T-helper 2 cell treated with Interferon-gamma antibody and Interleukin-4, amounts not matched to agents 100 ng/mL and 5 ng/mL, for 36 hours (primary cell): Measurements from ENCODE around the gene TRIM58. TPM values are rescaled to one million over a fixed set of nuclear protein-coding genes. Genes with fewer than 3 reads are reported as not detected.

Experiments used
- intact Hi-C: fragments of 100-400 bp; cut with micrococcal nuclease; formaldehyde crosslinking; loops from one replicate; pipeline ENCODE4 v1.15.1; 2023
- total RNA-seq: library from RNA; stranded (reverse); gene quantifications from 2 replicates; pipeline ENCODE4 v1.2.3, GENCODE V29; 2022

TRIM58 gene
- total RNA-seq, 1 donor from 2014 or later = 2.6 TPM

DNA sequence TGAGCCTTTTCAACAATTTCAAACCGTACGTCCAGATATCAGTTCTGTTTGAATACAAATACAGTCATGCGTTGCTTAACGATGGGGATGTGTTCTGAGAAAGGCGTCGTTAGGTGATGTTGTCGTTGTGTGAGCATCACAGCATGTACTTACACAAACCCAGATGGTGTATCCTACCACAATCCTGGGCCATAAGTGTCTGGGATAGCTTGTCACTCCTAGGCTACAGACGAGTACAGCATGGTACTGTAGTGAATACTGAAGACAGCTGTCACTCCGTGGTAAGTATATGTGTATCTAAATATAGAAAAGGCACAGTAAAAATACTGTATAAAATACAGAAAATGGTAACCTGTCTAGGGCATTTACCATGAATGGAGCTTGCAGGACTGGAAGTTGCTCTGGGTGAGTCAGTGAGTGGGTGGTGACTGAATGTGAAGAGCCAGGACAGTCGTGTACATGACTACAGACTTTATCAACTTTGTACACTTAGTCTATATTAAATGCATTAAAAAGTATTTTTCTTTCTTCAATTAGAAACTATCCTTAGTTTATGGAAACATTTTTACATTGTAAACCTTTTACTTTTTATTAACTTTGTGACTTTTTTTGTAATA lies 27.9 kb downstream of the TRIM58 start:
- intact Hi-C loops = no loop called here

GRCh38 chr1:247895163-247895637 lies 38.2 kb downstream of the TRIM58 start, which contains the start of gene OR2W3:
OR2W3 (plus strand) TSS chr1:247895587; CDS start chr1:247895587, 0 bp downstream.
- intact Hi-C loops = no loop called here

DNA sequence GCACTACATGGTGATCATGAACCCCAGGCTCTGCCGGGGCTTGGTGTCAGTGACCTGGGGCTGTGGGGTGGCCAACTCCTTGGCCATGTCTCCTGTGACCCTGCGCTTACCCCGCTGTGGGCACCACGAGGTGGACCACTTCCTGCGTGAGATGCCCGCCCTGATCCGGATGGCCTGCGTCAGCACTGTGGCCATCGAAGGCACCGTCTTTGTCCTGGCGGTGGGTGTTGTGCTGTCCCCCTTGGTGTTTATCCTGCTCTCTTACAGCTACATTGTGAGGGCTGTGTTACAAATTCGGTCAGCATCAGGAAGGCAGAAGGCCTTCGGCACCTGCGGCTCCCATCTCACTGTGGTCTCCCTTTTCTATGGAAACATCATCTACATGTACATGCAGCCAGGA lies 39.0 kb downstream of the TRIM58 start:
- intact Hi-C loops = no loop called here

DNA sequence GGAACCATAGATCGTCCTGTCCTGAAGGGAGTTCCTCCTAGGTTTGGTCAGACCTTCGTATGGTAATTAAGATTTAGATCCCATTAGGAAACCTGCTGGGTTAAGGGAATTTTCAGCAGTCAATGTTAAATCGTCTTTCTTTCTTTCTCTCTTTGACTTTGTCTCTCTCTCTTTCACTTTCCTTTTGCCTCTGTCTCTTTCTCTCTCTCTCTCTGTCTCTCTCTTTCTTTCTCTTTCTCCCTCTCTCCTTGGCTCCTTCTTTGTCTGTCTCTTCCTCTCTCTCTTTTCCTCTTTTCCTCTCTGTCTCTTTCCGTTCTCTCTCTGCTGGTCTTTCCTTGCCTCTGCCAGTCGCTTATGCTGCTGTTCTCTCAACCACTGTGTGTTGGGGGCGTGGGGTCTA lies 47.1 kb downstream of the TRIM58 start:
- intact Hi-C loops = no loop called here

GRCh38 chr1:247905181-247905580 lies 48.2 kb downstream of the TRIM58 start:
- intact Hi-C loops = no loop called here

DNA sequence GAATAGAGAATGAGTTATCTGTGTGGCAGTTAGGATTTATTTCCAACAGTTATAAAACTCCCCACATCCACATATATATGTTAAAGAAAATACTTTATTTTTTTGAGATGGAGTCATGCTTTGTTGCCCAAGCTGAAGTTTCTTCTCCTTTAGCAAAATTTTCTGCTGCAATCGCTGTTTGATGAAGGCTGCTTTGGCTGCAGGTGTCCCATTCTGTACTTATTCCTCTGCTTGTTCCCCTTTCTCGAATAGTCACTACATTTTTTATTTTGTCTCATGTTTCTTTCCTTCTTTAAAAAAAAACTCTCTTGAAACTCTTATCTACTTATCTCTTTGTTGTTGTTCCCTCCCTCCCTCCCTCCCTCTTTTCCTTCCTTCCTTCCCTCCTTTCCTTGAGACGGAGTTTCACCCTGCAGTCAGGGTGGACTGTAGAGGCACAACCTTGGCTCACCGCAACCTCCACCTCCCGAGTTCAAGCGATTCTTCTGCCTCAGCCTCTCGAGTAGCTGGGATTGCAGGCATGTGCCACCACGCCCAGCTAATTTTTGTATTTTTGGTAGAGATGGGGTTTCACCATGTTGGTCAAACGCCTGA lies 49.0 kb downstream of the TRIM58 start:
- intact Hi-C loops = no loop called here

- intact Hi-C loops = no loop called here
Observed at GRCh38 chr1:247906504-247907047, 49.6 kb downstream of the TRIM58 start.

GRCh38 chr1:247908766-247909165 lies 51.8 kb downstream of the TRIM58 start:
- intact Hi-C loops = no loop called here

DNA sequence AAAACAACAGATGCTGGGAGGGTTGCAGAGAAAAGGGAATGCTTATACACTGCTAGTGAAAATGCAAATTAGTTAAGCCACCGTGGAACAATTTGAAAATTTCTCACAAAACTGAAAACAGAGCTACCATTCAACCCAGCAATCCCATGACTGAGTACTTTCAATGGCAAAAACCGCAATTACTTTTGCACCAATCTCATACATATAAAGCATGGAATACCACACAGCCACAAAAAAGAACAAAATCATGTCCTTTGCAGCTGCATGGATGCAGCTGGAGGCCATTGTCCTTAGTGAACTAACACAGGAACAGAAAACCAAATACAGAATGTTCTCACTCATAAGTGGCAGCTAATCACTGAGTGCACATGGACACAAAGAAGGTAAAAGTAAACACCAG lies 56.8 kb downstream of the TRIM58 start:
- intact Hi-C loops = no loop called here

- intact Hi-C loops = no loop called here
Observed at GRCh38 chr1:247914941-247915662, 58.1 kb downstream of the TRIM58 start.

- intact Hi-C loops = no loop called here
Observed at GRCh38 chr1:247919952-247920351, 63.0 kb downstream of the TRIM58 start, which contains the start of gene OR2T8. OR2T8 (plus strand) TSS chr1:247920252; CDS start chr1:247921018, 766 bp downstream.

DNA sequence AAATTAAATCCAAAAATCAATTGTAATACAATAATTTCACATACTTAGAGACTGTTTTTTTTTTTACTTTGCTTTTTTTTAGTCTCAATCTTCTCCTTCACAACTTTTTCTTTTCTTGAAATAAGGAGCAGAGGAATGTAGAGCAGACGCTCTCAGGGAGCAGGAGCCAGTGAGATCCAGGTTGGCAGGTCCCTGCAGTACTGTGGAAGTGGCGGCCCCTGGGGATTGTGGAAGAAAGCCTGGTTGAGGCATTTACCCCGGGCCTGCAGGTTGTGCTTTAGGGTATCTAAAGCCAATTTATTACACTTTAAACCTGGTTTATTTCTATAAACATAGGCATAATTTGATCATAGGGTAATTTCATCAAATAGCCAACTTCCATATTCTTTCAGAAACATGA lies 67.0 kb downstream of the TRIM58 start:
- intact Hi-C loops = no loop called here

GRCh38 chr1:247924868-247925267 lies 67.9 kb downstream of the TRIM58 start, which contains the start of gene OR2AJ1:
OR2AJ1 (plus strand) TSS chr1:247924889; CDS start chr1:247933769, 8,880 bp downstream.
- intact Hi-C loops = no loop called here

Other genes with a start within 250 kb of the TRIM58 start
- not detected in 2 replicates for gene OR13G1, start 177.4 kb upstream of the TRIM58 start, total RNA-seq
- not detected in 2 replicates for gene OR6F1, start 140.5 kb upstream of the TRIM58 start, total RNA-seq
- not detected in 2 replicates for gene OR14K1, start 118.6 kb upstream of the TRIM58 start, total RNA-seq
- not detected in 2 replicates for gene OR14A2, start 109.0 kb upstream of the TRIM58 start, total RNA-seq
- gene OR1C1, start 96.6 kb upstream of the TRIM58 start, total RNA-seq = not detected in 2 replicates
- not detected in 2 replicates for gene OR14A16, start 33.1 kb upstream of the TRIM58 start, total RNA-seq
- gene OR11L1, start 15.3 kb upstream of the TRIM58 start, total RNA-seq = not detected in 2 replicates
- 0.75 and 0.93 TPM in 2 replicates for gene OR2W3, start 38.4 kb downstream of the TRIM58 start, total RNA-seq
- gene OR2T8, start 63.1 kb downstream of the TRIM58 start, total RNA-seq = not detected in 2 replicates
- not detected in 2 replicates for gene OR2AJ1, start 67.7 kb downstream of the TRIM58 start, total RNA-seq
- gene OR2L8, start 91.7 kb downstream of the TRIM58 start, total RNA-seq = 0.30 TPM in 1 of 2 replicates, not detected in the other
- not detected in 2 replicates for gene OR2AK2, start 108.0 kb downstream of the TRIM58 start, total RNA-seq
- not detected in 2 replicates for gene OR2L5, start 156.5 kb downstream of the TRIM58 start, total RNA-seq
- 0.05 and 0.11 TPM in 2 replicates for gene OR2L2, start 172.9 kb downstream of the TRIM58 start, total RNA-seq
- 0.11 TPM in 1 of 2 replicates, not detected in the other for gene OR2L3, start 189.6 kb downstream of the TRIM58 start, total RNA-seq
- gene OR2L13, start 238.0 kb downstream of the TRIM58 start, total RNA-seq = not detected in 2 replicates